NCI-H2081 treated with DMSO at 0.1 percent for 48 hours (cell line): ENCODE results near the gene CCHCR1.

Experiments used
- DNase-seq: peaks from one replicate; lab custom pipeline; 2025; lab: John Stamatoyannopoulos, UW

The CCHCR1 gene

DNA sequence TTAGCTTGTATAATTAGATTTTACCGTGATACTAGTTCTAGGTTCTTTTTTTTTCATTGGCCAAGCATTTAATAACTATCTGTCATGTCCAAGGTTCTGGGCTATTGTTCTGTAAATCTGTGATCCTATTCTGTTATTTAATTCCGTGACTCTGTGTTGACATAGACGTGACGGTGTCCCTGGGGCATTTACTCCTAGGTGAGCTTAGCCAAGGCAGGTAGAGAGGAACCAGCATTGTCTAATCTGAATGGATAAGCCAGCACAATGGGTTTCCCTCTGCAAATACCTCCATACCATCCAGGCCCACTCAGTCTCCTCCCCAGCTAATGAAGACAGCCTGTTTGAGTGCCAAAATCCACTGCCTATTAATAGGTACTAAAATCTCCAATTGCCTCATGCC, 28.5 kb downstream of the CCHCR1 start:
- DNase-seq: no peak

DNA sequence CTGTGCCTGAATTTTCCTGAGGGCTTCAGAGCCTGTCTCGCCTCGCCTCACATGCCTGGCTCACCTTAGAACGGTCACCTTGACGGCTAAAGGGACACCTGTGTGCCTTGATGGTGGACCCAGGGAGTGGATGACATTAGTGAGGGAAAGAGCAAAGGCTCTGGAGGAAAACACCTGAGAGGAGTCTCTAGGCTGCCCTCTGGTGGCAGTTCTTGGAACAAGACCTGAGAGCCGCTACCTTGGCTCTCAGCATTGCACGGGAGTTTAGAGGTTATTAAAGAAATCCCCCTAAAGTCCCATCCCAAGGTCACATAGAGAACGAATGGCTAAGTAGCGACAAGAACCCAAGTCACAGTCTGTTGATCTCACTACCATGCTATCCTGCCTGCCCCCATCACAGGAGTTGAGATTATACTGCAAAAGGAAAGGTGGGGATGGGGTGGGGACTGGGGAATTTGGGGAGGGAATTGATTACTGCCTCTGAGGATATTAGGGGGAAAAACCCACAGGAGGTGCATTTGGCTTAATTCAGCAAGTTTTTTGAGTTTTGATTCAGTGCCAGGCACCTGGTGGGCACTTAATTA, 29.4 kb downstream of the CCHCR1 start:
- DNase-seq: no peak

- DNase-seq: no peak
Observed at GRCh38 chr6:31126396-31127175, 31.0 kb downstream of the CCHCR1 start.

DNA sequence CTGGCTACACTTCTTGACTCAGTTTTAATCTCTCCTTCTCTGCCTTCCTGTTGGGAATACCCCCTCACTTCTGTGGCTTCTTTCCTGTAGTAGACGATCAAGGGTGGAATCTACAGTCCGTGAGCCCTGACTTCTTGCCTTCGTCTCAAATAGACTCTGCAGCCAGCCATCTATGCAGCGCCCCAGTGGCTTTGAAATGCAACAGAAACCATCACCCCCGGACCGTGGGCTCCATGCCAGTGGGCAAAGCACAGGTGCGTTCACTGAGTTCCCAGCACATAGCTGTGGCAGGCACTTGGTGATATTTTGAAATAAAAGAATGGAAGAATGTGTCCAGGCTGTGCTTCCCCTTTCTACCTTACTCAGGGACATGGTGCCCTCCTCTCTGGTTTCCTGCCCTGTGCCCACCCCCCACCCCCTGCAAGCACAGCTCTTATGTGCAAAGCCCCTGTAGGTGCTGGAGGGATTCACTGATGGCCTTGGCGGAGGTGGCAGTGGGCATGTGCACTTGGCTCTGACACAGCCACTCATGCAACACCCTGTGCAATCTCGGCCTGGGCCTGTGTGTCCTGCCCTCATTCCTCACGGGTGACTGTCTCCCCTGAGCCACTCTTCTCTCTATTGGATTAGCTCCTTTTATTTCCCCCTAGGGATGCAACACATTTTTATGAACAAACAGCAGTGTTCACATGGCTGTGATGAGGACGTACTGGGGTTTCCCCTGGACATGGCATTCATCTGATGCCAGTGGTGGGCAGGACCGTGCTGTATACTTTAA, 31.8 kb downstream of the CCHCR1 start:
- no peak for DNase-seq

GRCh38 chr6:31125162-31125561, 32.4 kb downstream of the CCHCR1 start:
- DNase-seq: no peak

- no peak for DNase-seq
Observed at GRCh38 chr6:31122791-31123706, 34.6 kb downstream of the CCHCR1 start.

GRCh38 chr6:31121131-31121790, 36.3 kb downstream of the CCHCR1 start:
- no peak for DNase-seq

DNA sequence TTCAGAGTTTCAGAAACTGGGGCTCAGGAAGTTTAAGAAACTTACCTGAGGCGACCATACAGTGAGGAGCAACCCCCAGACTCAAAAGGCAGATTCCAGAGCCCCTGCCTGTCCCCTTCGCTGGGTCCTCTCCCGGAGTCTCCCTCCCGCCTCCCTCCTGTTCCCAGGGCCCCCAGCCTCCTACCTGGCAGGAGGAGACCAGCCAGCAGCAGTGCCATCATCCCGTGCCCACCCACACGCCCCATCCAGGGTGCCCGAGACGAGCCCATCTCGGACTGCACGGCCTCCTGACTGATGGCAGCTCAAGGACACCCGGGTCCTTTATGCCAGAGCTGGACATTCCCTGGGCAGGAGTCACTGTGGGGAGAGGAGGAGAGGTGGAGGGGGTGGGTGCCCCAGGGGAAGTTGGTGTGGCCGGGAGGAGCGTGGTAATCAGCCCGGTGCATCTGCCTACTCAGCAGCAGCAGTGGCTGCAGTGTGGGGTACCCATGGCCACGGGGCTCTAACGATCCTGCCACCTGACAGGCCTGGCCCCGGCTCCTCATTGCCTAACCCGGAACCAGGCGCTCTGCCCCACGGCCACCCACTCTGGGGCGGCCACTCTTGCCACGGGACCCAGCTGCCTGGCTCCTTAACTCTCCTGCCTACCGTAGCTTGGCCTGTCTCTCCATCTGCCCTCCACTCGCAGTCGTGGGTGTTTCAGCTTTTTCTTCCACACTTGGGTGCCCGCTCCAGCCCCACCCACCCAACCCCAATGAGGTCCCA, 37.3 kb downstream of the CCHCR1 start, which contains the start of gene CDSN:
TSS of gene CDSN (minus strand) at position 296 of the 765 bp plus-strand sequence. CDS start at position 269, 27 bp downstream.
- DNase-seq: no peak

DNA sequence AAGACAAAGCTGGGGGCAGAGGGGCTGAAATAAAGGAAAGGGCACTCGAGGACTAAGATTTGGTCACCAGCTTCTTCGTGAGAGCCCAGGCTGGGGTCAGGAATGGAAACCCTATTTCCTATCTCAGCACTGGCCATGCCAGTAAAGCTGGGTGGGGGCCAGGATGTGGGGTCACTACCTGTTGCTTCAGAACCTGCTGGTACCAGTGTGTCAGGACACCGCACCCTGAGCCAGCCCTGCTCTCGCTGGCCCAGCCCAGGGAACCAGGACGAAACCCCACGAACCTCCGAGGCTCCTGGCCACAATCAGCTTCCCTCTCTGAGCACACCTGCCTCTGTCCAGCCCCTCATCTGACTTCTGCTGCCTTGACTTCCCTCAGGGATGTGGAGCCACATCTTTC, 39.4 kb downstream of the CCHCR1 start:
- no peak for DNase-seq

- DNase-seq: no peak
Observed at GRCh38 chr6:31116661-31117385, 40.8 kb downstream of the CCHCR1 start.

DNA sequence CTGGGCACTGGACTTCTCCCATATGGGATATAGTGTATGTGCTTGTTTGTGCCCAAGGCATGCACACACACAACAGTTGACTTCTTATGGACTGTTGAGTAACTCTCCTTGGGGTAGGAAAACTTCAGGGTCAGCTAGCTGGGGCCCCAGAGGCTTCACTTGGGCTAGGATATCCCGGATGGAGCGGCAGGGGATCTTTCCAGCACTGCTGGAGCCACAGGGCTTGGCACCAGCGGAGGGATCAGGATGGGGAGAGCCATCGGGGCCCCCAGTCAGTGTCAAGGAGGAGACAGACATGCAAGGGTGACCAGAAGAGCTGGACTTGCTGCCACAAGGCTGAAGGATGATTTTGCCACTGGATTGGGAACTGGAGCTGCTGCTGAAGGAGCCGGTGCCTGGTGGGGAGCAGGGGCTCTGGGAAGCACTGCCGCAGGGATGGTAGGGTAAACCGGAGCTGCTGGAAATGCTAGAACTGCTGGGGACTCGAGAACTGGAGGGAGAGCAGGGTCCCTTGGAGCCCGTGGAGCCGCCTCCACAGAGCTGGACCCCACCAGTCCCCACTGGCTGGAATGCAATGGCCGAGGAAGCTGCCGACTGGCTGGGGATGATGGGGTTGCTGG, 41.6 kb downstream of the CCHCR1 start:
- DNase-seq: no peak

DNA sequence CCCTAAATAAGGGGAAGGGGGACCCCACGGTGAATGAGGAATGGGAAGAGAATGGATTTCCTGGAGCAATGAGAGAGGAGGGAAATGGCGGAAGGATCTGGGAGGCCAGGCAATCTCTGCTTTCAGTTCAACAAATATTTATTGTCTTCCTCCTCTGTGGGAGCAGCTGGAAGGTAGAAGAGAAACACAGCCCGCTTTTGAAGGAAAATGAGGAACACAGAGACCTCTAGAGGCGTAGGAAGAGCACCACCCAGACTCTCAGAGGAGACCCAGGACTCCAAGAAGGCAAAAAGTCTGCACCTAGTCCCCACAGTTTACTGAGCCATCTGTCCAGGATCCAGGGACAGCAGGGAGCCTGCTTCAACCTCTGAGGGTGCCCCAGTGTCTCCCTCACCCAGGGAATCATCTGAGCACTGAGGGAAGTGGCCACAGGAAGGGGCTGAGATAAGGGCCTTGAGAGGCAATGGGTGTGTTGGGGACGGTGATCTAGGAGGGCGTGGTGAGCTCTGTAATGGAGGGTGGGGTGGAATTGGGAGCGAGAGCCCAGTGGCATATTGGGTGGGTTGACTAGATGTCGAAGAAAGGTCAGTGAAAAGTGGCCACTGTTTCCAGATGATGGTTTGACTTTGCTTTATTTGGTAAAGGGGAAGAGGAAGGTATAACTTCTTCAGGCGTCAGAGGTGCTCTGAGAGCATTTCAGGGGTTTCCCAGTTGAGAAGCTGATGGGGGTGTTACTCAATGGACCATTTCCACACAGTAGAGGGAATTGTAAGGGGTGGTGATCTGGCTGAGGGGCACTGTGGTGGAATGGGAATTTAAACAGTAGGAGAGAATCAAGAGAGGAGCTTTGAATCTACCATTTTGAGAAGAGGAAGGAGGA, 42.4 kb downstream of the CCHCR1 start:
- no peak for DNase-seq

GRCh38 chr6:31114541-31114878, 43.1 kb downstream of the CCHCR1 start, which contains the start of gene PSORS1C1:
Gene PSORS1C1 (plus strand): TSS chr6:31114800. CDS start chr6:31129633, 14,833 bp downstream.
- DNase-seq: no peak

DNA sequence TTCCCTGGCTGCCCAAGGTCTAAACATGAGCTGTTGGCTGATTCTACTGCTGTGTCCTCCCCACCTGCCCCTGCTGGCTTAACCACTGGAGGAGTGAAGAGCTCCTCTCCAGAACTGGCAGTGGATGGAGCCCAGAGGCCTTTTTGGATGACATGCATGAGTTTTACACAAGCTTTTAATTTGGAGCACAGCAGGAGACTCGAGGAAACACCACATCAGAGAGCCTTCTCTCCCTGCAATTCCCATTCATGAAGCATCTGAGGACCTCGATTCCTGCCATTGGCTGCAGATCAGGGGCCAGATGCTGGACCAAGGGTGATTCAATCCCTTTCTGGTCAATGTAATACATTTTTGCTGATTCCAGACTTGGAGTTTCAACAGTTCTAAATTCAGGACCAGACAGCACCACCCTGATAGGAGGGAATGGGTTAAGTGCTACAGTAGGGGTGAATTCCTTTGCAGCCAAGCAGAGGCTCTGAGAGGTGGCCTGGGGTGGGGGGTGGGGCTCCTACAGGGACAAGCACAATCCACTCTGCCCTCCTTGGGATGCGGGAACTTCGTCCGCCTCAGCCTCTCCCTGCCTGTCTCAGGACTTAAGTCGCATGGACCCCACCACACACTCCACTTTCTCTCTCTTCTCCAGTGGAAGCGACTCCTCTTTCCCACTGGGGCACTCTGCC, 43.6 kb downstream of the CCHCR1 start:
- DNase-seq: no peak

DNA sequence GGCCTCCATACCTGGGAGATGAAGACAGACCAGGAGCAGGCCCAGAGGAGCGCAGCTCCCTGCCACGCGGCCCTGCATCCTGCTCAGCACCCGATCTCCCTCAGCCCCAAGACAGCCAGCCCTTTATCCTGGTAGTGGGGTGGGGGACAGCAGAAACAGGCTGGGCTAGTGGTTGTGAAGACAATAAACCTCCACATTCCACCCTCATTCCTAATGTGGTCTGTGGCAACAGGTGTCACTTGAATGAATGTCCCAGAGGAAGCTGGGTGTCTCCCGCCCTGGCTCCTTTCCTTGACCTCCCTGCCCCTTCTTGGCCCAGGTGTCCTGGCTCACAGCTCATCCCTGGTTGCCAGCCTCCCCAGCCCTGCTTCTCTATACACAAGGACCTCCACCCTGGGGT, 45.1 kb downstream of the CCHCR1 start, which contains the start of gene C6orf15:
TSS of gene C6orf15 (minus strand) at position 98 of the 400 bp plus-strand sequence. CDS start at position 78, 20 bp downstream.
- no peak for DNase-seq

GRCh38 chr6:31111712-31112111, 45.9 kb downstream of the CCHCR1 start:
- no peak for DNase-seq

DNA sequence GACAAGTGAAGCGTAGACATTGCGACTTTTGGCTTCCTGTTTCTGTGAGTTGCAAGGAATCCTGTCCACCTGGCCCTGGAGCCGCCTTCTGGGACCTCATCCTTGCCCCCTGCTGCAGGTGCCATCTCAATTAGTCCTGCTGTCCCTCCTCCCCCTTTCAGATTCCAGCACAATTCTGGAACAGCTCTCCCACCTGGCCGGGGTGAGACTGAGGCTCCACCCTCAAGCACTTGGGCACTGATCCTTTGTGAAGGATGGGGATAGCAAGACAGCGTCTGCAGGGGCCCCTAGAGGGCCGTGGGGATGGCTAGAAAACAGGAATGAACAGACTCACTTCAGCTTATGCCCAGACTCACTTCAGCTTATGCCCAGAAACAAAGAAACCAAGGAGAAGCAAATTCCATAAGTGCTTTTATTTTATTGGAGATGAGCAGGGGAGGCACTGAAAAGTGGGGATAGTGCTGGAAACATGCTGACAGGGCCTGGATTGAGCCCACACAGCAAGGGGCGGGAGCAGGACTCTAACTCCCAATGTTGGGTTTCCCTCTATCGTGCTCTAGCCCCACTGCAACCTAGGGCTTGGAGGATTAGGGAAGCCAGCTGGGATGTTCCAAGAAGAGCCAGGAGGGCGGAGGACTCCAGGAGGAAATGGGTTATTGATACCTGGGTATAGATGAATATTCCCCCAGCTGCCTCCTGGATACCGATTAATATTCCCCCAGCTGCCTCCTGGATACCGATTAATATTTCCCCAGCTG, 46.6 kb downstream of the CCHCR1 start:
- no peak for DNase-seq
